IMR-90 (cell line): ENCODE results near the gene ISX. TPM values are rescaled to one million over a fixed set of nuclear protein-coding genes. Genes with fewer than 3 reads are reported as not detected.

Experiments used
- ATAC-seq: fragments of 200-7000 bp; cut with Tn5 transposase; 2 replicates; pipeline ENCODE4 v1.9.1; 2020; ENCODE audit warnings: low read depth, mild to moderate bottlenecking, moderate library complexity
- BruUV-seq: library from RNA; stranded (reverse); fragments of 400-500 nt; replicated peaks from 2 replicates; lab custom pipeline; 2021; lab: Mats Ljungman, UMichigan
- CTCF ChIA-PET: fragments of 300-600 bp; formaldehyde crosslinking; extraction: SDS; loops from one replicate; lab custom pipeline; 2021; ENCODE audit warnings: antibody characterized with exemption; lab: Yijun Ruan, JAX
- POLR2A ChIA-PET: fragments of 300-600 bp; sonication (Branson Sonifier 250); formaldehyde crosslinking; loops from one replicate; lab custom pipeline; 2022; ENCODE audit warnings: antibody characterized with exemption; ENCODE audit not compliant: unreplicated experiment; lab: Charles Lee
- DNase-seq: peaks from one replicate; pipeline ENCODE4 v3.0.0; 2013
- H2AFZ ChIP-seq: replicated peaks from 2 replicates; pipeline ENCODE3; 2013; ENCODE audit warnings: low read length, mild to moderate bottlenecking; ENCODE audit not compliant: poor library complexity
- H2AK5ac ChIP-seq: 2 replicates; pipeline ENCODE4 v1.6.1; 2013; ENCODE audit warnings: low read depth, low read length, inconsistent platforms
- H2AK9ac ChIP-seq: replicated peaks from 2 replicates; pipeline ENCODE3; 2013; ENCODE audit warnings: mild to moderate bottlenecking, low read depth, low read length, moderate library complexity; ENCODE audit not compliant: poor library complexity
- H2BK120ac ChIP-seq: 2 replicates; pipeline ENCODE4 v1.6.1; 2013; ENCODE audit warnings: low read depth, low read length, inconsistent platforms
- H2BK15ac ChIP-seq: 3 replicates; pipeline ENCODE4 v1.6.1; 2013; ENCODE audit warnings: low read depth, low read length, inconsistent platforms
- H2BK20ac ChIP-seq: 2 replicates; pipeline ENCODE4 v1.6.1; 2013; ENCODE audit warnings: low read depth, mild to moderate bottlenecking, inconsistent platforms, low read length, moderate library complexity
- H2BK5ac ChIP-seq: 2 replicates; pipeline ENCODE4 v1.6.1; 2013; ENCODE audit warnings: mild to moderate bottlenecking, low read depth, low read length, inconsistent platforms; ENCODE audit not compliant: poor library complexity, severe bottlenecking
- H3K14ac ChIP-seq: replicated peaks from 2 replicates; pipeline ENCODE4 v1.6.1; 2013; ENCODE audit warnings: low read depth, low read length, inconsistent platforms
- H3K18ac ChIP-seq: 2 replicates; pipeline ENCODE4 v1.6.1; 2013; ENCODE audit warnings: low read depth, low read length, control low read depth
- H3K23ac ChIP-seq: 2 replicates; pipeline ENCODE4 v1.6.1; 2013; ENCODE audit warnings: low read depth, low read length, inconsistent platforms
- H3K27ac ChIP-seq: 2 replicates; pipeline ENCODE4 v1.5.1; 2013; ENCODE audit warnings: mild to moderate bottlenecking, control low read depth, low read length; ENCODE audit not compliant: insufficient read depth
- H3K27me3 ChIP-seq: 2 replicates; pipeline ENCODE4 v1.6.1; 2013; ENCODE audit warnings: low read length; ENCODE audit not compliant: control insufficient read depth, insufficient read depth
- H3K36me3 ChIP-seq: 2 replicates; pipeline ENCODE4 v1.6.1; 2013; ENCODE audit warnings: low read length, mixed read lengths; ENCODE audit not compliant: control insufficient read depth, insufficient read depth
- H3K4ac ChIP-seq: 2 replicates; pipeline ENCODE4 v1.6.1; 2013; ENCODE audit warnings: low read depth, low read length, inconsistent platforms
- H3K4me1 ChIP-seq: 2 replicates; pipeline ENCODE4 v1.6.1; 2013; ENCODE audit warnings: low read length, mixed read lengths; ENCODE audit not compliant: control insufficient read depth, insufficient read depth
- H3K4me2 ChIP-seq: 2 replicates; pipeline ENCODE4 v1.6.1; 2013; ENCODE audit warnings: low read depth, mild to moderate bottlenecking, control low read depth, low read length, moderate library complexity
- H3K4me3 ChIP-seq: 2 replicates; pipeline ENCODE4 v1.5.1; 2013; ENCODE audit warnings: low read depth, mild to moderate bottlenecking, control low read depth, low read length, moderate library complexity; ENCODE audit not compliant: insufficient read depth
- H3K56ac ChIP-seq: 2 replicates; pipeline ENCODE4 v1.6.1; 2013; ENCODE audit warnings: low read length, inconsistent platforms; ENCODE audit not compliant: insufficient read depth; ENCODE audit errors: extremely low read depth
- H3K79me1 ChIP-seq, 2 experiments: 2 replicates each; pipeline ENCODE4 v1.6.1; 2013; ENCODE audit warnings: low read length in 2 of 2, inconsistent platforms in 1 of 2, low read depth in 1 of 2
- H3K9ac ChIP-seq: 2 replicates; pipeline ENCODE4 v1.6.1; 2013; ENCODE audit warnings: low read depth, low read length, control low read depth
- H3K9me1 ChIP-seq: 2 replicates; pipeline ENCODE4 v1.6.1; 2013; ENCODE audit warnings: low read length, inconsistent platforms; ENCODE audit not compliant: insufficient read depth
- H3K9me3 ChIP-seq: 2 replicates; pipeline ENCODE4 v1.6.1; 2013; ENCODE audit warnings: low read length; ENCODE audit not compliant: control insufficient read depth, insufficient read depth
- H4K20me1 ChIP-seq: 2 replicates; pipeline ENCODE4 v1.6.1; 2013; ENCODE audit warnings: low read length, inconsistent platforms; ENCODE audit not compliant: insufficient read depth
- H4K5ac ChIP-seq: 2 replicates; pipeline ENCODE4 v1.6.1; 2013; ENCODE audit warnings: mild to moderate bottlenecking, low read depth, low read length, control low read depth
- H4K8ac ChIP-seq, 2 experiments: 2 replicates each; pipeline ENCODE4 v1.6.1; 2013; ENCODE audit warnings: low read depth in 2 of 2, low read length in 2 of 2, control low read depth in 1 of 2, inconsistent platforms in 1 of 2
- H4K91ac ChIP-seq: 2 replicates; pipeline ENCODE4 v1.6.1; 2013; ENCODE audit warnings: low read depth, low read length, inconsistent platforms; ENCODE audit not compliant: insufficient read depth
- BHLHE40 ChIP-seq: fragments of 150-350 bp; IDR thresholded peaks from 2 replicates; pipeline ENCODE4 v1.6.1; 2016; ENCODE audit warnings: mild to moderate bottlenecking, low read depth, low read length
- CEBPB ChIP-seq: IDR thresholded peaks from 2 replicates; pipeline ENCODE4 v1.6.1; 2012; ENCODE audit warnings: low read depth, low read length, improper control_type of control experiment
- CHD1 ChIP-seq: IDR thresholded peaks from 2 replicates; pipeline ENCODE4 v1.6.1; 2012; ENCODE audit warnings: low read depth, low read length, improper control_type of control experiment
- ELK1 ChIP-seq: fragments of 150-350 bp; IDR thresholded peaks from 2 replicates; pipeline ENCODE4 v1.6.1; 2016; ENCODE audit warnings: low read depth, mild to moderate bottlenecking, low read length, moderate library complexity, borderline replicate concordance
- FOS ChIP-seq: fragments of 150-350 bp; IDR thresholded peaks from 2 replicates; pipeline ENCODE4 v1.6.1; 2016; ENCODE audit warnings: low read depth, low read length
- MAFK ChIP-seq: IDR thresholded peaks from 2 replicates; pipeline ENCODE4 v1.6.1; 2012; ENCODE audit warnings: low read depth, low read length, improper control_type of control experiment
- MAZ ChIP-seq: IDR thresholded peaks from 2 replicates; pipeline ENCODE4 v1.6.1; 2012; ENCODE audit warnings: low read depth, mild to moderate bottlenecking, low read length, improper control_type of control experiment, moderate library complexity, borderline replicate concordance
- MXI1 ChIP-seq: IDR thresholded peaks from 2 replicates; pipeline ENCODE4 v1.6.1; 2012; ENCODE audit warnings: low read depth, mild to moderate bottlenecking, low read length, moderate library complexity, borderline replicate concordance
- NFE2L2 ChIP-seq: fragments of 150-350 bp; IDR thresholded peaks from 2 replicates; pipeline ENCODE4 v1.6.1; 2016; ENCODE audit warnings: low read depth, mild to moderate bottlenecking, low read length
- POLR2A ChIP-seq: IDR thresholded peaks from 2 replicates; pipeline ENCODE4 v1.6.1; 2012; ENCODE audit warnings: mild to moderate bottlenecking, low read depth, low read length
- RAD21 ChIP-seq: IDR thresholded peaks from 2 replicates; pipeline ENCODE4 v1.6.1; 2012; ENCODE audit warnings: low read length, improper control_type of control experiment
- RCOR1 ChIP-seq: IDR thresholded peaks from 2 replicates; pipeline ENCODE4 v1.6.1; 2012; ENCODE audit warnings: mild to moderate bottlenecking, low read length, improper control_type of control experiment; ENCODE audit not compliant: insufficient replicate concordance
- RFX5 ChIP-seq: IDR thresholded peaks from 2 replicates; pipeline ENCODE4 v1.8.0; 2012; ENCODE audit warnings: low read depth, mild to moderate bottlenecking, low read length, moderate library complexity
- SMC3 ChIP-seq: fragments of 150-350 bp; IDR thresholded peaks from 2 replicates; pipeline ENCODE4 v1.6.1; 2016; ENCODE audit warnings: low read depth, mild to moderate bottlenecking, antibody characterized with exemption, low read length, moderate library complexity
- USF2 ChIP-seq: fragments of 150-350 bp; IDR thresholded peaks from 2 replicates; pipeline ENCODE4 v1.6.1; 2017; ENCODE audit warnings: mild to moderate bottlenecking, antibody characterized with exemption, low read length, low read depth
- WGBS, 2 experiments: methylation state at CpG; one replicate each; pipeline versions ENCODE4 v1.1.5 to v1.1.7; 2013; ENCODE audit warnings: missing lambda C conversion rate in 2 of 2; ENCODE audit not compliant: insufficient read length in 1 of 2; ENCODE audit errors: extremely low coverage in 2 of 2; 5-methylcytosine and 5-hydroxymethylcytosine counted together
- dilution Hi-C: fragments of 300-500 bp; cut with HindIII; formaldehyde crosslinking; loops from one replicate; pipeline ENCODE4 v1.14.3; 2018; ENCODE audit warnings: low sequenced_read_pairs; ENCODE audit not compliant: unreplicated experiment
- in situ Hi-C: fragments of 300-500 bp; cut with MboI; formaldehyde crosslinking; loops from 3 replicates; pipeline ENCODE4 v1.14.3; 2019; ENCODE audit warnings: low sequenced_read_pairs, inconsistent platforms, mixed read lengths
- intact Hi-C: fragments of 100-400 bp; cut with micrococcal nuclease; formaldehyde crosslinking; loops from 2 replicates; pipeline ENCODE4 v1.10.0; 2022
- polyA plus RNA-seq, 3 experiments: library from polyadenylated mRNA; depleted of rRNA; stranded (reverse); fragments of >200 nt; gene quantifications; 2 replicates each; pipeline ENCODE4 v1.2.3, GENCODE V29; 2012; ENCODE audit warnings: low replicate concordance in 1 of 3
- total RNA-seq: library from RNA; depleted of rRNA; stranded (reverse); fragments of >200 nt; gene quantifications from 2 replicates; pipeline ENCODE4 v1.2.3, GENCODE V29; 2012
- TF ChIP-seq, protein P1 (sequence below): conservative IDR thresholded peaks from 2 replicates; pipeline ENCODE4 v1.5.1; 2012; ENCODE audit warnings: mild to moderate bottlenecking, low read depth, low read length, improper control_type of control experiment

Gene ISX
- total and polyA plus RNA-seq, 2 of the 4 experiments (the other 2 are of a cell fraction): not detected

GRCh38 chr22:35046744-35047462 lies 19.1 kb upstream of the ISX start:
- H3K9me3 ChIP-seq: peaks cover 17% of the 10 kb centered on the region
- no peak overlapping the region for H4K91ac ChIP-seq
- no peak overlapping the region for H2BK5ac ChIP-seq
- no peak overlapping the region for H2BK120ac ChIP-seq
- no peak overlapping the region for H4K5ac ChIP-seq
- H2AFZ ChIP-seq: no peak overlapping the region
- H3K4ac ChIP-seq: no peak overlapping the region
- no TSS peak for BruUV-seq
- no peaks in the 10 kb centered on the region for H3K27me3 ChIP-seq
- ChIA-PET CTCF (no interaction called here), POLR2A (no interaction called here)
- no peak overlapping the region for H2AK9ac ChIP-seq
- H3K27ac ChIP-seq: no peak overlapping the region
- no peaks in the 10 kb centered on the region for H3K79me1 ChIP-seq
- ATAC-seq: no peak
- no peak overlapping the region for H3K14ac ChIP-seq
- H3K36me3 ChIP-seq: no peaks in the 10 kb centered on the region
- intact Hi-C loops (no loop called here), dilution Hi-C loops (no loop called here), in situ Hi-C loops (no loop called here)
- no peak overlapping the region for H2AK5ac ChIP-seq
- no peak for DNase-seq
- TF ChIP-seq MXI1: no peak
- TF ChIP-seq USF2: no peak
- no peak for TF ChIP-seq ELK1
- TF ChIP-seq NFE2L2: no peak
- no peak for TF ChIP-seq RCOR1
- TF ChIP-seq FOS: no peak
- TF ChIP-seq SMC3: no peak
- TF ChIP-seq POLR2A: no peak
- no peak for TF ChIP-seq MAFK
- TF ChIP-seq CHD1: no peak
- TF ChIP-seq RAD21: no peak
- no peak for TF ChIP-seq MAZ
- no peak for TF ChIP-seq CEBPB
- TF ChIP-seq, protein P1, sequence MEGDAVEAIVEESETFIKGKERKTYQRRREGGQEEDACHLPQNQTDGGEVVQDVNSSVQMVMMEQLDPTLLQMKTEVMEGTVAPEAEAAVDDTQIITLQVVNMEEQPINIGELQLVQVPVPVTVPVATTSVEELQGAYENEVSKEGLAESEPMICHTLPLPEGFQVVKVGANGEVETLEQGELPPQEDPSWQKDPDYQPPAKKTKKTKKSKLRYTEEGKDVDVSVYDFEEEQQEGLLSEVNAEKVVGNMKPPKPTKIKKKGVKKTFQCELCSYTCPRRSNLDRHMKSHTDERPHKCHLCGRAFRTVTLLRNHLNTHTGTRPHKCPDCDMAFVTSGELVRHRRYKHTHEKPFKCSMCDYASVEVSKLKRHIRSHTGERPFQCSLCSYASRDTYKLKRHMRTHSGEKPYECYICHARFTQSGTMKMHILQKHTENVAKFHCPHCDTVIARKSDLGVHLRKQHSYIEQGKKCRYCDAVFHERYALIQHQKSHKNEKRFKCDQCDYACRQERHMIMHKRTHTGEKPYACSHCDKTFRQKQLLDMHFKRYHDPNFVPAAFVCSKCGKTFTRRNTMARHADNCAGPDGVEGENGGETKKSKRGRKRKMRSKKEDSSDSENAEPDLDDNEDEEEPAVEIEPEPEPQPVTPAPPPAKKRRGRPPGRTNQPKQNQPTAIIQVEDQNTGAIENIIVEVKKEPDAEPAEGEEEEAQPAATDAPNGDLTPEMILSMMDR: no peak
- TF ChIP-seq RFX5: no peak
- TF ChIP-seq BHLHE40: no peak
- 68% methylated on average over 6 of the region's 12 CpGs; no CpG with 5 or more reads in 1 of the 2 experiments for WGBS, 2 experiments
- no peak overlapping the region for H4K8ac ChIP-seq
- no peak overlapping the region for H3K56ac ChIP-seq
- H3K4me3 ChIP-seq: no peak overlapping the region
- H3K4me1 ChIP-seq: no peaks in the 10 kb centered on the region
- no peaks in the 10 kb centered on the region for H3K9me1 ChIP-seq
- H2BK20ac ChIP-seq: no peak overlapping the region
- no peak overlapping the region for H3K18ac ChIP-seq
- no peaks in the 10 kb centered on the region for H4K20me1 ChIP-seq
- H3K9ac ChIP-seq: no peak overlapping the region
- no peak overlapping the region for H3K4me2 ChIP-seq
- H3K23ac ChIP-seq: no peak overlapping the region
- no peak overlapping the region for H2BK15ac ChIP-seq
